ENCODE measurements around the gene MORN5.
"Not testable (repeated sequence)": the region's sequence is repeated elsewhere in the genome, so short reads cannot be mapped to it uniquely, and the experiment has no call there.

The MORN5 gene

DNA sequence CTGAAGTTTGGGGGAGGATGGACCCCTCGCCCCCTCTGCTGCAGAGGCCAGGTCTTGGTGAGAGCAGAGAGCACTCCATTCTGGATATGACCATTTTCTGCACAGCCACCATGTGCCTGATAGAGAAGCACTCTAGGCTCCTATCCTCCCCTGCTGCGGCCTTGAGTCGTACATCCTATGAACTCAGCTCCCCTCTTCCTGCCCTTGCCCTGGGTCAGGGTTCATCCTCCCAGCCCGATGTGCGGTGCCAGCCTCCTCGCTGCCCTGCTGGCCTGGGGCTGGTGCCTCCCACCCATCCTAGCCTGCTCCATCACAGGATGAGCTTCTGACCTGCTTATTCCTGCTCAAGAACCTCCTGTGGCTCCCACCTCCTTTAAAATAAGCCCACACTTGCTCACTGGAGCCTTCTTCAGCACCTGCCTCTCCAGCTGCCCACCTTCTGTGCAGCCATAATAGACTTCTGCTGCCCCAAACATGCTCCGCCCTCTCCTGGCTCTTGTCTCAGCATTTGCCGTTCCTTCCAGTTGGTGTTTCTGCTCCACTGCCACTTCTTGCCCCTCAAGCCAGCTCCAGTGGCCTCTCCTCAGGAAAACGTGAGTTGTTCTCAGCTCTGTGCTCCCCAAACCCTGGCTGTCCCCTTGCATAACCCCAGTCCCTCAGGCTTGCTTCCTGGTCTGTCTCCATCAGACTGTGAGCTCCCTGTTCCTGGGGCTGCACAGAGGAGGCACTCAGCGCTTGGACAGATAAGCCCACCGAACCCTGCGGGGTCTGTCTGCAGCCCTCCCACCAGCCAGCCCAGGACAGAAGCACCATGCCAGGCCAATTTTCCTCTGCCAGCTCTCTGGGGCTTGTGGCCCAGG, 44.3 kb upstream of the MORN5 start:
- DNase-seq (ENCODE audit: low read depth, low spot score) = no peak
- no peak overlapping the region for H3K4me3 ChIP-seq (ENCODE audit: low read depth, low read length)
- in situ Hi-C loops (cut with HindIII; ENCODE audit: low sequenced_read_pairs) = no loop called here
- no peak for TF ChIP-seq CTCF (IDR thresholded peaks at IDR 0.05; ENCODE audit: low read depth, low read length)

DNA sequence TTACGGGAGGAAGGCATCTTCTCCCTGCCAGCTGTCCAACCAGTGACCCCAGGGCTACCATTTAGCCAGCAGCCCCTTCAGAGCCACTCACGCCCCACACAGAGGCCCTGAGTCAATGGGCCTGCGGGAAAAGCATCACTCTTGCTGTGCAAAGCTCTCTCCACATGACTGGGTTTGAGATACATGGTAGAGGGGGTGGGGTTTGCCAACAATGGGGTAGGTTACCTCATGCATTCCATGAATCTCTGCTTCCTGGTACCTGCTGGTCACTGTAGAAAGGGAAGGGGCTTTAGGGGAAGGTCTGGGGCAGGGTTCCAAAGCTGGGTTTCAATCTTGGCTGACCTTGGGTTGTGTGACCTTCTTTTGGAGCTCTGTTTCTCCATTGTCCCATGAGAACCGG, 43.7 kb upstream of the MORN5 start:
- no peak overlapping the region for H3K4me3 ChIP-seq (ENCODE audit: low read depth, low read length)
- no peak for TF ChIP-seq CTCF (IDR thresholded peaks at IDR 0.05; ENCODE audit: low read depth, low read length)
- no peak for DNase-seq (ENCODE audit: low read depth, low spot score)
- in situ Hi-C loops (cut with HindIII; ENCODE audit: low sequenced_read_pairs) = no loop called here

DNA sequence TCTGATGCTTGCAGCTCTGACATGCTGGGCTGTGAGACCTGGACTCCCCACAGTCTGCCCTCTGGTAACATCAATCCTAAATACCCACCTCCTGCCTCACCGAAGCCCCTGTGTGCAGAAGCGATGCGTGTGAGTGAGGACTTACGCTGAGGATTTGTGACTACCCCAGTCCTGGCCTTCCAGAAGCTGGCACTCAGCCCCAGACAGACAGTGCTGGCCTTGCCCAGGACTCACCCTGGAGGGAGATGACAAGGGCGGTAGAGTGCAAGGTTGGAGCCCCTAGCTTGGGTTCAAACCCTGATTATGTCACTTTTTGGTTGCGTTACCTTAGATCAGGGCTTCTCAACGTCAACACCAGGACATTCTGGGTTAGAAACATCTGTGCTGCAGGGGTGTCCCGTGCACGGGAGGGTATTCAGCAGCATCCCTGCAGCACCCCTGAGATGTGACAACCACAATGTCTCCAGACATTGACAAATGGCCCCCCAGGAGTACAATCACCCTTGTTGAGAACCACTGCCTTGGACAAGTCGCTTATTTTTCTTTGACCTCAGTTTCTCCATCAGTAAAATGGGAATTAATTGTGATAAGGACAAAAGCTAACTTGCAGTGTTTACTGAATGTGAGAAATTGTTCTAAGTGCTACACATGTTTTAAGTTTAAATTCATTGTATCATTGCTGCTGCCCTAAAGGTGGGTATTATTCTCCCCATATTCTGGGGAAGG, 43.1 kb upstream of the MORN5 start:
- TF ChIP-seq CTCF (IDR thresholded peaks at IDR 0.05; ENCODE audit: low read depth, low read length) = no peak
- H3K4me3 ChIP-seq (ENCODE audit: low read depth, low read length) = no peak overlapping the region
- in situ Hi-C loops (cut with HindIII; ENCODE audit: low sequenced_read_pairs) = no loop called here
- no peak for DNase-seq (ENCODE audit: low read depth, low spot score)

DNA sequence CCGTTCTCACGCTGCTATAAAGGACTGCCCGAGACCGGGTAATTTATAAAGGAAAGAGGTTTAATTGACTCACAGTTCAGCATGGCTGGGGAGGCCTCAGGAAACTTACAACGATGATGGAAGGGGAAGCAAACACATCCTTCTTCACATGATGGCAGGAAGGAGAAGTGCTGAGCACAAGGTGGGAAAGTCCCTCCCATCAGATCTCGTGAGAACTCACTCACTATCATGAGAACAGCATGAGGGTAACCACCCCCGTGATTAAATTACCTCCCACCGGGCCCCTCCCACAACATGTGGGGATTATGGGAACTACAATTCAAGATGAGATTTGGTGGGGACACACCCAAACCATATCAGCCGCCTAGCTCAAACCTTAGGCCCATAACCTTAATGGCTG, 42.5 kb upstream of the MORN5 start:
- in situ Hi-C loops (cut with HindIII; ENCODE audit: low sequenced_read_pairs); DNase-seq (ENCODE audit: low read depth, low spot score); H3K4me3 ChIP-seq (ENCODE audit: low read depth, low read length): not testable (repeated sequence)

- no peak for DNase-seq (ENCODE audit: low read depth, low spot score)
- in situ Hi-C loops (cut with HindIII; ENCODE audit: low sequenced_read_pairs) = no loop called here
- no peak for TF ChIP-seq CTCF (IDR thresholded peaks at IDR 0.05; ENCODE audit: low read depth, low read length)
- no peak overlapping the region for H3K4me3 ChIP-seq (ENCODE audit: low read depth, low read length)
Measured at GRCh38 chr9:122118343-122119165, 41.2 kb upstream of the MORN5 start.

- DNase-seq (ENCODE audit: low read depth, low spot score) = no peak
- no peak for TF ChIP-seq CTCF (IDR thresholded peaks at IDR 0.05; ENCODE audit: low read depth, low read length)
- in situ Hi-C loops (cut with HindIII; ENCODE audit: low sequenced_read_pairs) = no loop called here
- no peak overlapping the region for H3K4me3 ChIP-seq (ENCODE audit: low read depth, low read length)
Measured at GRCh38 chr9:122119166-122119521, 40.6 kb upstream of the MORN5 start.
